HepG2 (cell line): ENCODE data around the gene BABAM2.

Source experiments
- DPF2 ChIP-seq: sonication (generic); formaldehyde crosslinking; IDR thresholded peaks from 2 replicates; pipeline ENCODE4 v1.4.0; 2020; ENCODE audit warnings: mild to moderate bottlenecking, low read depth, missing genetic modification reagents, borderline replicate concordance
- EP300 ChIP-seq, 3 experiments: sonication (generic) in 1 of 3; formaldehyde crosslinking in 1 of 3; IDR thresholded peaks; 2 replicates each; pipeline versions ENCODE4 v1.5.1 to v1.6.1; 2011 to 2020; ENCODE audit warnings: low read depth in 2 of 3, low read length in 2 of 3, borderline replicate concordance in 1 of 3, improper control_type of control experiment in 1 of 3, mild to moderate bottlenecking in 1 of 3, missing genetic modification reagents in 1 of 3, moderate library complexity in 1 of 3
- EZH2 ChIP-seq: conservative IDR thresholded peaks from 2 replicates; pipeline ENCODE4 v1.6.1; 2012; ENCODE audit warnings: mild to moderate bottlenecking, low read depth, low read length, moderate library complexity
- JUN ChIP-seq: sonication (generic); formaldehyde crosslinking; IDR thresholded peaks from 2 replicates; pipeline ENCODE4 v1.4.0; 2020; ENCODE audit warnings: mild to moderate bottlenecking, missing genetic modification reagents
- NFYB ChIP-seq: sonication (generic); formaldehyde crosslinking; IDR thresholded peaks from 2 replicates; pipeline ENCODE4 v1.4.0; 2020; ENCODE audit warnings: missing genetic modification reagents
- SP2 ChIP-seq: sonication (generic); formaldehyde crosslinking; IDR thresholded peaks from 2 replicates; pipeline ENCODE4 v1.5.1; 2020; ENCODE audit warnings: mild to moderate bottlenecking, missing genetic modification reagents
- ZNF431 ChIP-seq: sonication (generic); formaldehyde crosslinking; IDR thresholded peaks from 2 replicates; pipeline ENCODE4 v1.9.0; 2022; ENCODE audit warnings: missing genetic modification reagents, low read depth, mild to moderate bottlenecking, borderline replicate concordance
- TF ChIP-seq, protein P1 (sequence below): sonication (generic); formaldehyde crosslinking; IDR thresholded peaks from 2 replicates; pipeline ENCODE4 v1.5.0; 2020; ENCODE audit warnings: mild to moderate bottlenecking, missing genetic modification reagents, moderate library complexity
- TF ChIP-seq, protein P2 (sequence below): sonication (generic); formaldehyde crosslinking; IDR thresholded peaks from 2 replicates; pipeline ENCODE4 v1.5.0; 2020; ENCODE audit warnings: missing genetic modification reagents

- TF ChIP-seq SP2 (CRISPR knock-in tag) (no peak), JUN (CRISPR knock-in tag) (no peak), NFYB (CRISPR knock-in tag) (no peak), DPF2 (no peak), EP300 (IDR thresholded peaks at IDR 0.05; ENCODE audit: low read depth in 2 of 2, low read length in 2 of 2) (no peak), EP300 (CRISPR knock-in tag; IDR thresholded peaks at IDR 0.05; ENCODE audit: borderline replicate concordance) (no peak), EZH2 (no peak), ZNF431 (CRISPR knock-in tag) (no peak)
- TF ChIP-seq, protein P1, sequence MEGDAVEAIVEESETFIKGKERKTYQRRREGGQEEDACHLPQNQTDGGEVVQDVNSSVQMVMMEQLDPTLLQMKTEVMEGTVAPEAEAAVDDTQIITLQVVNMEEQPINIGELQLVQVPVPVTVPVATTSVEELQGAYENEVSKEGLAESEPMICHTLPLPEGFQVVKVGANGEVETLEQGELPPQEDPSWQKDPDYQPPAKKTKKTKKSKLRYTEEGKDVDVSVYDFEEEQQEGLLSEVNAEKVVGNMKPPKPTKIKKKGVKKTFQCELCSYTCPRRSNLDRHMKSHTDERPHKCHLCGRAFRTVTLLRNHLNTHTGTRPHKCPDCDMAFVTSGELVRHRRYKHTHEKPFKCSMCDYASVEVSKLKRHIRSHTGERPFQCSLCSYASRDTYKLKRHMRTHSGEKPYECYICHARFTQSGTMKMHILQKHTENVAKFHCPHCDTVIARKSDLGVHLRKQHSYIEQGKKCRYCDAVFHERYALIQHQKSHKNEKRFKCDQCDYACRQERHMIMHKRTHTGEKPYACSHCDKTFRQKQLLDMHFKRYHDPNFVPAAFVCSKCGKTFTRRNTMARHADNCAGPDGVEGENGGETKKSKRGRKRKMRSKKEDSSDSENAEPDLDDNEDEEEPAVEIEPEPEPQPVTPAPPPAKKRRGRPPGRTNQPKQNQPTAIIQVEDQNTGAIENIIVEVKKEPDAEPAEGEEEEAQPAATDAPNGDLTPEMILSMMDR, result no peak
- TF ChIP-seq, protein P2, sequence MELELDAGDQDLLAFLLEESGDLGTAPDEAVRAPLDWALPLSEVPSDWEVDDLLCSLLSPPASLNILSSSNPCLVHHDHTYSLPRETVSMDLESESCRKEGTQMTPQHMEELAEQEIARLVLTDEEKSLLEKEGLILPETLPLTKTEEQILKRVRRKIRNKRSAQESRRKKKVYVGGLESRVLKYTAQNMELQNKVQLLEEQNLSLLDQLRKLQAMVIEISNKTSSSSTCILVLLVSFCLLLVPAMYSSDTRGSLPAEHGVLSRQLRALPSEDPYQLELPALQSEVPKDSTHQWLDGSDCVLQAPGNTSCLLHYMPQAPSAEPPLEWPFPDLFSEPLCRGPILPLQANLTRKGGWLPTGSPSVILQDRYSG (CRISPR knock-in tag), result no peak
Observed at GRCh38 chr2:28251337-28251736, 360.8 kb downstream of the BABAM2 start.
